ENCODE data around the gene BAHCC1.
"Not testable (repeated sequence)": the region's sequence is repeated elsewhere in the genome, so short reads cannot be mapped to it uniquely, and the experiment has no call there.

The BAHCC1 gene

GRCh38 chr17:81394921-81395599, at the start of gene BAHCC1:
BAHCC1 (plus strand) TSS chr17:81395457; CDS start chr17:81399740, 4,283 bp downstream.
- peak; percentile 99 for DNase-seq

- peak; percentile 99 for DNase-seq
These were observed 49.0 kb upstream of the BAHCC1 start for GRCh38 chr17:81346090-81346907.

GRCh38 chr17:81346908-81347349, 48.3 kb upstream of the BAHCC1 start:
- no peak for DNase-seq

GRCh38 chr17:81347437-81347836, 47.8 kb upstream of the BAHCC1 start:
- DNase-seq = no peak

DNA sequence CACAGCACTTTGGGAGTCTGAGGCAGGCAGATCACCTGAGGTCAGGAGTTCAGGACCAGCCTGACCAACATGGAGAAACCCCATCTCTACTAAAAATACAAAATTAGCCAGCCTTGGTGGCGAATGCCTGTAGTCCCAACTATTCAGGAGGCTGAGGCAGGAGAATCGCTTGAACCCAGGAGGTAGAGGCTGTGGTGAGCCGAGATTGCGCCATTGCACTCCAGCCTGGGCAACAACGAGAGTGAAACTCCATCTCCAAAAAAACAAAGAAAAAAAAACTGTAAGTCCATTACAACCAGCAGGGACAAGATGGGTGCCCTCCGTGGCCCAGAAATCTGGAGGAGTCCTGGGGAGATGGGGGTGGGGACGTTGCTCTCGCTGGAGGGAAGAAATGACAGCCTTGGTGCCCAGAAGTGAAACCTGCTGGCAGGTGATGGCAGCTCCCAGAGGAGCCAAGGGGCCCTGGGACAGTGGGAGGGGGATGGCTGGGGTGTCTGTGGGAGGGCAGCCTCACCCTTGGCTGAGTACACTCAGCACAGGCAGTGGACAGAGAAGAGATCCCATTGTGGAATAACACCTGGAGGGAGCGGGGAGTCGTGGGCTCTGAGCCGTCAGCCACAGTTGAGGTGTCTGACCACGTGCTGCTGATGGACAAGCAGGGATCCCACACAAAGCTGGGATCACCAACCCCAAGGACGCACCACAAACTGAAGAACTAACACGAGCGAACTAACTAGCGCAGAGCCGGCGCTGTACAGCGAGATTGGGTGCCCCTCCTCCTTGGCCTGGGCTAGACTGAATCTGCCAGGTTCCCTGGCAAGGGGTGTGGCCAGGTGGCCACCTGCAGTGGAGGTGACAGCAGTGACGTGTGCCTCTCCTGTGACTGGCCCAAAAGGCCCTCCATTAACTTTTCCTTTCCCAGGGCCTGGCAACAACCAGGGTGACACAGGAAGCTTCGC, 46.9 kb upstream of the BAHCC1 start:
- no peak for DNase-seq

GRCh38 chr17:81349397-81350319, 45.6 kb upstream of the BAHCC1 start:
- peak; percentile 71 for DNase-seq

DNA sequence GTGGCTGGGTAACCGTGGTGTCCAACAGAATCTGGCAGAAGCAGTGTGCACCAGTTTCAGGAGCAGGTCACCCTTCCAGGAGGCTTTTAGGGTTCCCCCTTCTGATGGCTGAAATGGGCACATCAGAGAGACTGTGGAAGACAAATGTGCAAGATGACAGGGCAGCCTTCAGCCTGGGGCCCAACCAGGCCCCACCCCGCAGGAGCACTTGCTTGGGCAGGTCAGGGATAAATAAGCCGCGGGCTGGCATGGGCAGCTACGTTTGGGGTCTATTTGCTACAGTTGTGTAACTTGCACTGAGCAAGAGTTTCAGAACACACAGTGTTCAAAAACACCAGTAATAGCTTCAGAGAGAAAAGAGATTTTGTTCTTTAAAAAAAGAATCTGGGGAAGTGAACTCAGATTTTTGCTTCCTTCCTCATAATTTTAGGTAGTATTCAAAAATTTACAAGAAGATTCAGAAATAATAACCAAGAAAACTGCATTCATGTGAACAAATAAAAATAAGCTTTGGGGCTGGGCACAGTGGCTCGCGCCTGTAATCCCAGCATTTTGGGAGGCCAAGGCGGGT, 44.9 kb upstream of the BAHCC1 start:
- DNase-seq = no peak

GRCh38 chr17:81351329-81352052, 43.8 kb upstream of the BAHCC1 start:
- not testable (repeated sequence) for DNase-seq

DNA sequence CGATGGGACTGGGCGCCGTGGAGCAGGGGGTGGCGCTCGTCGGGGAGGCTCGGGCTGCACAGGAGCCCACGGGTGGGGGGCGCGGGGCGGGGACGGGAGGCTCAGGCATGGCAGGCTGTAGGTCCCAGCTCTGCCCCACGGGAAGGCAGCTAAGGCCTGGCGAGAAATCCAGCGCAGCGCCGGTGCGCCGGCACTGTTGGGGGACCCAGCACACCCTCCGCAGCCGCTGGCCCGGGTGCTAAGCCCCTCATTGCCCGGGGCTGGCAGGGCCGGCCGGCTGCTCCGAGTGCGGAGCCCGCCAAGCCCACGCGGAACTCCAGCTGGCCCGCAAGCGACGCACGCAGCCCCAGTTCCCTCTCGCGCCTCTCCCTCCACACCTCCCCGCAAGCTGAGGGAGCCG, 43.2 kb upstream of the BAHCC1 start:
- DNase-seq = not testable (repeated sequence)

DNA sequence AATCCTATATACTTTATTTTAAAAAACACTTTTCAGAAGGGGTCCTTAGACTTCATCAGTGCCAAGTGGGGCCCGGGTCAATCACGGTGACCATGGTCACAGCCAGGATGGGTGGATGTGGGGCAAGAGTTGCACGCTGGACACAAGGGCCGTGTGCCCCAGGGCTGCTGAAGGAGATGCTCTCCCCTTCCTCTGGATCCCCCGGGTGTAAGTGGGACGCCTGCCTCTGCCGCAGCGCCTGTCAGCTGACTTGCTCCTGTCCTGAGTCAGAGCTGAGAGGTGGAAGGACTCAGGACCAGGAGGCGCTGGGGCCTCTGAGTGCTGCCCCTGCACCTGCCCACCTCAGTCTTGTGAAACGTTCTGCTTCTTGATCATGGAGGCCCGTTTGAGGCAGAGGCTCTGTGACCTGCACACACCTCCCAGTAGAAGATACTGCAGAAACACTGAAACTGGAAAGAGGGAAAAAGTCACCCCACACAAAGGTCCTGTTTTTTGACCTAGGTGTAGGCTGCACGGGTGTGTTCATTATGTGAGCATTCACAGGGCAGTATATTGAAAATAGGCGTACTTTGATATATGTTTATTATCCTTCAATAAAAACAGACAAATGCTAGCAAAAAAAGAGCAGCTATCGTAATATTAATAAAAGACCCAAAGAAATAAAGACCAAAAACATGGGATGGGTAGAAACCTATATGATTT, 40.9 kb upstream of the BAHCC1 start:
- DNase-seq = no peak

- DNase-seq = no peak
These were observed 40.3 kb upstream of the BAHCC1 start for GRCh38 chr17:81354954-81355347.

GRCh38 chr17:81359218-81359617, 36.0 kb upstream of the BAHCC1 start:
- no peak for DNase-seq

GRCh38 chr17:81362001-81362400, 33.3 kb upstream of the BAHCC1 start:
- not testable (repeated sequence) for DNase-seq

- no peak for DNase-seq
These were observed 30.7 kb upstream of the BAHCC1 start for GRCh38 chr17:81364278-81365147.

DNA sequence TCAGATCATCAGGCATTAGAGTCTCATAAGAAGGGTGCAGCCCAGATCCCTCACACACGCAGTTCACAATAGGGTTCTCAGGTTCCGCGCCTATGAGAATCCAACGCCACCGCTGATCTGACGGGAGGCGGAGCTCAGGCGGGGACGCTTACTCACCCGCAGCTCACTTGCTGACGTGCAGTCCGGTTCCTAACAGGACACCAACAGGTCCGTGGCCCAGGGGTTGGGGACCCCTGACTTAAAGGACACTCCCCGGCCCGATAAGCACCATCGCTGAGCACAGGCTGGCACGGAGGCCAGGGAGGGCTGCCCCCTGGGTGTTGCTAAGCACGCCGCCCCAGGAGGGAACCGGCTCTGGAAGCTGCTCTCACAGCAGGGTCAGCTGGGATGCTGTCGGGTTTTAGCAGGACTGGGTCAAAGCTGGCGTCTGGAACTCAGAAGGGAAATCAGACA, 30.1 kb upstream of the BAHCC1 start:
- no peak for DNase-seq

GRCh38 chr17:81365601-81366585, 29.4 kb upstream of the BAHCC1 start:
- DNase-seq = no peak

DNA sequence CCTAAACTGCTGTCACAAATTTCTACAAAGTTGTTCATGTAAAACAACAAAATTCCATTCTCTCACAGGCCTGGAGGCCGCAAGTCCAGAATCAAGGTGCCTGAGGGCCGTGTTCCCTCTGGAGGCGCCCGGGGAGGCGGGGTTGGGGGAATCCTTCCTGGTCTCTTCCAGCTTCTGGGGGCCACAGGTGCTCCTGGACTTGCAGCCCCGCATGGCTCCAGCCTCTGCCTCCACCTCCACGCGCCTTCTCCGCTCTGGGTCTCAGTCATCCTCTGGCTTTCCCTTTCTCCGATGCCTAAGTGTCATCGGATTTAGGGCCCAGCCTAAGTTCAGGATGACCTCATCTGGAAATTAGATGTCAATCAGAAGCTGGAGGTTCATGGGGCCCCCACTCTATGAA, 28.6 kb upstream of the BAHCC1 start:
- DNase-seq = no peak

- no peak for DNase-seq
These were observed 28.1 kb upstream of the BAHCC1 start for GRCh38 chr17:81367171-81367570.

Measured in NCI-H2171 (cell line).